ENCODE measurements around the gene LILRA6.
"Not testable (repeated sequence)": the region's sequence is repeated elsewhere in the genome, so short reads cannot be mapped to it uniquely, and the experiment has no call there.

- not testable (repeated sequence) for TF ChIP-seq CTCF (IDR thresholded peaks at IDR 0.05; ENCODE audit: low read depth, low read length); EZH2phosphoT487 (IDR thresholded peaks at IDR 0.05; ENCODE audit: low read depth)
Observed at GRCh38 chr19:54222474-54223276, 19.9 kb downstream of the LILRA6 start, which contains the start of gene LILRB3.

Data from OCI-LY3 (cell line).